ENCODE results near the gene DCAF7. TPM values are rescaled to one million over a fixed set of nuclear protein-coding genes. Genes with fewer than 3 reads are reported as not detected.
A peak's percentile ranks its signal among the peaks of the same experiment; 100 is the strongest.

The DCAF7 gene
- total RNA-seq, 1 experiment from 2014 or later: 144 TPM

DNA sequence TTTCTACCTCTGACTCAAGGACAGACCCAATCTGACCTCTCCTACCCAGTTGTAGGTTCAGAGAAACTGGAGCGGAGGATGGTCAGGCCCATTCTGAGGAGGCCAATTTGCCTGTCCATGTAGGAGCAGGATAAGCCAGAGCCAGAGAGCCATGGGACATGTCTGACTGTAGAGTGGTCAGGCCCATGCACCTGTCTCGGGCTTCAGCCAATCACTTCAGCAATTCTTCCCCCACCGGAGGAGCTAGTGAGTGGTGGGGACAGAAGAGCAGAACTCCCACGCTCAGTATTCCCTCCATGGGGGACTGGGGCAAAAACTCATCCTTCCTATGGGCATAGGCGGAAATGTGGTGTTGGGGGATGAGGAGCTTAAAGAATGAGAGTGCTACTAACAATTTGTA is 14.3 kb downstream of the DCAF7 start:
- ATAC-seq (peak; percentile 58; the same call in 1 of the 2 replicates), DNase-seq (ENCODE audit: low read depth, low spot score) (no peak)
- Histone ChIP-seq H3K36me3 (ENCODE audit: control insufficient read depth in 1 of 2, insufficient read depth in 2 of 2, low read length in 2 of 2) (no peaks in the 10 kb centered on the region), H3K4me2 (ENCODE audit: low read length) (no peak overlapping the region), H2AFZ (ENCODE audit: low read depth, low read length, poor library complexity, severe bottlenecking) (no peak overlapping the region), H3K9ac (ENCODE audit: low read length) (no peak overlapping the region), H3K4me3 (replicated peaks in 1 of 2; ENCODE audit: low read depth in 1 of 2, low read length in 2 of 2) (no peak overlapping the region), H3K27me3 (ENCODE audit: insufficient read depth, low read length) (no peaks in the 10 kb centered on the region), H3K79me2 (ENCODE audit: insufficient read depth, low read length) (peaks cover 88% of the 10 kb centered on the region), H4K20me1 (ENCODE audit: insufficient read depth) (no peaks in the 10 kb centered on the region; the same call in 1 of the 2 replicates), H3K27ac (ENCODE audit: low read depth, low read length) (no peak overlapping the region), H3K9me2 (ENCODE audit: insufficient read depth) (no peaks in the 10 kb centered on the region), H3K4me1 (ENCODE audit: control insufficient read depth in 1 of 2, insufficient read depth in 2 of 2, low read length in 2 of 2) (no peaks in the 10 kb centered on the region), H3K9me3 (ENCODE audit: control insufficient read depth in 1 of 2, insufficient read depth in 1 of 2, low read depth in 1 of 2, low read length in 2 of 2) (no peaks in the 10 kb centered on the region)
- TF ChIP-seq RAD21 (IDR thresholded peaks at IDR 0.05; ENCODE audit: low read depth) (no peak), ZNF274 (IDR thresholded peaks at IDR 0.05; ENCODE audit: low read depth, low read length) (no peak), POLR2A (IDR thresholded peaks at IDR 0.05; ENCODE audit: borderline replicate concordance, extremely low read depth, insufficient read depth, insufficient read length) (no peak)
- TF ChIP-seq, protein P1, sequence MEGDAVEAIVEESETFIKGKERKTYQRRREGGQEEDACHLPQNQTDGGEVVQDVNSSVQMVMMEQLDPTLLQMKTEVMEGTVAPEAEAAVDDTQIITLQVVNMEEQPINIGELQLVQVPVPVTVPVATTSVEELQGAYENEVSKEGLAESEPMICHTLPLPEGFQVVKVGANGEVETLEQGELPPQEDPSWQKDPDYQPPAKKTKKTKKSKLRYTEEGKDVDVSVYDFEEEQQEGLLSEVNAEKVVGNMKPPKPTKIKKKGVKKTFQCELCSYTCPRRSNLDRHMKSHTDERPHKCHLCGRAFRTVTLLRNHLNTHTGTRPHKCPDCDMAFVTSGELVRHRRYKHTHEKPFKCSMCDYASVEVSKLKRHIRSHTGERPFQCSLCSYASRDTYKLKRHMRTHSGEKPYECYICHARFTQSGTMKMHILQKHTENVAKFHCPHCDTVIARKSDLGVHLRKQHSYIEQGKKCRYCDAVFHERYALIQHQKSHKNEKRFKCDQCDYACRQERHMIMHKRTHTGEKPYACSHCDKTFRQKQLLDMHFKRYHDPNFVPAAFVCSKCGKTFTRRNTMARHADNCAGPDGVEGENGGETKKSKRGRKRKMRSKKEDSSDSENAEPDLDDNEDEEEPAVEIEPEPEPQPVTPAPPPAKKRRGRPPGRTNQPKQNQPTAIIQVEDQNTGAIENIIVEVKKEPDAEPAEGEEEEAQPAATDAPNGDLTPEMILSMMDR (IDR thresholded peaks at IDR 0.05 in 2 of 3, conservative IDR thresholded peaks at IDR 0.05 in 1 of 3; ENCODE audit: borderline replicate concordance in 1 of 3, insufficient read depth in 1 of 3, low read depth in 2 of 3, low read length in 2 of 3): peak in 1 of 3 experiments; percentile 15; a peak in 3 of 6 replicates
- POLR2A ChIA-PET: no interaction called here
- CTCF ChIA-PET: interaction anchor here (0.9 to 1.5 kb wide), 2 partner anchors 9 to 86 kb away, joined by 3 to 5 read pairs; no protein-coding TSS in a partner anchor
- intact Hi-C loops (cut with micrococcal nuclease): no loop called here
- BruUV-seq (replicated peaks): no TSS peak
- RAD21 ChIA-PET (ENCODE audit: low non-redundant PET in 1 of 2, low total read pairs in 2 of 2, uncharacterized antibody in 2 of 2, unreplicated experiment in 2 of 2): no interaction called here

DNA sequence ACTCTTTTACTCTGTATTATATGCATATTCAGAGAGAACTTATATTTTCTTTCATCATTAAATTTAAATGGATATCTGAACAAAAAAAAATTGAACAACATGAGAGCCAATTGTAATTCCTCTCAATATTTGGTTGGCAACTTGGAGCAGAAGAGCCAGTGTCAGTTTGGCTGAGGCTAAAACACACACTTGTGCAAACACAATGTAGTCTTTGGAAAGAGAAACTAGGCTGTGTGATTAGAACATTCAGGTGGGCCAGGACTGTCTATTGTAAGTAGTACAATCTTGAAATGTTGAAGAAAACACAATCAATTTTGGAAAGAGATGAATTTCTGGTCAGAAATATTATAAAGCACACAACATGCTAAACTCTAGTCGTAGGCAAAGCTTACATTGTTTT is 17.0 kb downstream of the DCAF7 start:
- POLR2A ChIA-PET: no interaction called here
- H3K9ac ChIP-seq (ENCODE audit: low read length): no peak overlapping the region
- no peaks in the 10 kb centered on the region for H3K9me3 ChIP-seq (ENCODE audit: control insufficient read depth in 1 of 2, insufficient read depth in 1 of 2, low read depth in 1 of 2, low read length in 2 of 2)
- no peaks in the 10 kb centered on the region for H3K27me3 ChIP-seq (ENCODE audit: insufficient read depth, low read length)
- no peak overlapping the region for H3K4me2 ChIP-seq (ENCODE audit: low read length)
- no peaks in the 10 kb centered on the region for H3K36me3 ChIP-seq (ENCODE audit: control insufficient read depth in 1 of 2, insufficient read depth in 2 of 2, low read length in 2 of 2)
- H3K4me3 ChIP-seq (replicated peaks in 1 of 2; ENCODE audit: low read depth in 1 of 2, low read length in 2 of 2): no peak overlapping the region
- ATAC-seq: no peak
- DNase-seq (ENCODE audit: low read depth, low spot score): no peak
- CTCF ChIA-PET: interaction anchor here (1.7 kb wide), 1 partner anchor 45 kb away, joined by 4 read pairs; no protein-coding TSS in a partner anchor
- TF ChIP-seq POLR2A (IDR thresholded peaks at IDR 0.05; ENCODE audit: borderline replicate concordance, extremely low read depth, insufficient read depth, insufficient read length) (no peak), SIN3A (IDR thresholded peaks at IDR 0.05; ENCODE audit: low read depth) (no peak), YY1 (IDR thresholded peaks at IDR 0.05; ENCODE audit: extremely low read depth, insufficient replicate concordance, low read depth, low read length) (no peak)
- TF ChIP-seq, protein P2, sequence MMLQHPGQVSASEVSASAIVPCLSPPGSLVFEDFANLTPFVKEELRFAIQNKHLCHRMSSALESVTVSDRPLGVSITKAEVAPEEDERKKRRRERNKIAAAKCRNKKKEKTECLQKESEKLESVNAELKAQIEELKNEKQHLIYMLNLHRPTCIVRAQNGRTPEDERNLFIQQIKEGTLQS (IDR thresholded peaks at IDR 0.05): no peak
- H4K20me1 ChIP-seq (ENCODE audit: insufficient read depth): 0 out of 2 replicates have a peak, but pooled peaks cover 8% of the 10 kb centered on the region
- RAD21 ChIA-PET (ENCODE audit: low non-redundant PET in 1 of 2, low total read pairs in 2 of 2, uncharacterized antibody in 2 of 2, unreplicated experiment in 2 of 2): no interaction called here
- H2AFZ ChIP-seq (ENCODE audit: low read depth, low read length, poor library complexity, severe bottlenecking): no peak overlapping the region
- H3K9me2 ChIP-seq (ENCODE audit: insufficient read depth): no peaks in the 10 kb centered on the region
- intact Hi-C loops (cut with micrococcal nuclease): no loop called here
- H3K27ac ChIP-seq (ENCODE audit: low read depth, low read length): no peak overlapping the region
- BruUV-seq (replicated peaks): no TSS peak
- H3K4me1 ChIP-seq (ENCODE audit: control insufficient read depth in 1 of 2, insufficient read depth in 2 of 2, low read length in 2 of 2): 0 out of 4 replicates have a peak, but pooled peaks cover 0 to 4% of the 10 kb centered on the region in 2 experiments
- H3K79me2 ChIP-seq (ENCODE audit: insufficient read depth, low read length): peaks cover 75% of the 10 kb centered on the region
